HG02973 (cell line): ENCODE results near the gene SYNGR3.
A peak's percentile ranks its signal among the peaks of the same experiment; 100 is the strongest.

Experiments
- ATAC-seq: cut with Tn5 transposase; IDR thresholded peaks from one replicate; pipeline ENCODE4 v1.9.1; 2021; ENCODE audit warnings: moderate library complexity; ENCODE audit not compliant: unreplicated experiment

SYNGR3 gene

GRCh38 chr16:1976216-1976520 lies 13.6 kb upstream of the SYNGR3 start:
- no peak for ATAC-seq

GRCh38 chr16:1976951-1977874 lies 12.6 kb upstream of the SYNGR3 start:
- ATAC-seq: no peak

GRCh38 chr16:1977875-1978268 lies 11.9 kb upstream of the SYNGR3 start:
- ATAC-seq: no peak

- ATAC-seq: no peak
Observed at GRCh38 chr16:1978476-1979120, 11.2 kb upstream of the SYNGR3 start.

GRCh38 chr16:1979271-1980029 lies 10.3 kb upstream of the SYNGR3 start:
- no peak for ATAC-seq

GRCh38 chr16:1980030-1980769 lies 9.6 kb upstream of the SYNGR3 start:
- no peak for ATAC-seq

- no peak for ATAC-seq
Observed at GRCh38 chr16:1980770-1981087, 9.0 kb upstream of the SYNGR3 start.

GRCh38 chr16:1981398-1981836 lies 8.4 kb upstream of the SYNGR3 start, which contains the start of gene NOXO1:
NOXO1 (minus strand) TSS chr16:1981469; CDS start chr16:1981179, 290 bp downstream.
- no peak for ATAC-seq

- ATAC-seq: no peak
Observed at GRCh38 chr16:1982013-1982433, 7.7 kb upstream of the SYNGR3 start.

GRCh38 chr16:1982991-1983543 lies 6.7 kb upstream of the SYNGR3 start:
- no peak for ATAC-seq

GRCh38 chr16:1983544-1984346 lies 6.0 kb upstream of the SYNGR3 start, which contains the start of gene GFER:
GFER (plus strand) TSS chr16:1984193; CDS start chr16:1984219, 26 bp downstream.
- ATAC-seq: peak; percentile 54

- ATAC-seq: peak; percentile 4
Observed at GRCh38 chr16:1984347-1985225, 5.2 kb upstream of the SYNGR3 start.

GRCh38 chr16:1985466-1986150 lies 4.2 kb upstream of the SYNGR3 start:
- ATAC-seq: no peak

GRCh38 chr16:1987198-1987597 lies 2.6 kb upstream of the SYNGR3 start:
- no peak for ATAC-seq

- no peak for ATAC-seq
Observed at GRCh38 chr16:1990101-1990350, 256 bp downstream of the SYNGR3 start.

- ATAC-seq: no peak
Observed at GRCh38 chr16:1990351-1991134, 773 bp downstream of the SYNGR3 start.

- no peak for ATAC-seq
Observed at GRCh38 chr16:1991135-1991551, 1.4 kb downstream of the SYNGR3 start.

- ATAC-seq: no peak
Observed at GRCh38 chr16:1991588-1991947, 1.8 kb downstream of the SYNGR3 start.
